Measurements from ENCODE around the gene ZC3H8. TPM values are rescaled to one million over a fixed set of nuclear protein-coding genes. Genes with fewer than 3 reads are reported as not detected.

ZC3H8 gene
- total RNA-seq, 2 donors from 2014 or later, result 5.2 to 7.2 TPM

GRCh38 chr2:112277596-112278220 is 22.9 kb upstream of the ZC3H8 start:
- no peaks in the 10 kb centered on the region for H3K9me3 ChIP-seq
- DNase-seq (ENCODE audit: low spot score), result no peak
- peak overlapping the region; percentile 4 to 100 for H3K27ac ChIP-seq
- H3K27me3 ChIP-seq, result no peaks in the 10 kb centered on the region
- no peaks in the 10 kb centered on the region for H3K36me3 ChIP-seq
- no peak overlapping the region for H3K4me3 ChIP-seq
- peaks cover 0 to 16% of the 10 kb centered on the region in 2 donors for H3K4me1 ChIP-seq
- TF ChIP-seq CTCF (IDR thresholded peaks at IDR 0.05), result no peak

GRCh38 chr2:112276954-112277353 is 22.1 kb upstream of the ZC3H8 start:
- H3K4me1 ChIP-seq, result peaks cover 0 to 16% of the 10 kb centered on the region in 2 donors
- no peaks in the 10 kb centered on the region for H3K36me3 ChIP-seq
- no peak for TF ChIP-seq CTCF (IDR thresholded peaks at IDR 0.05)
- H3K27me3 ChIP-seq, result no peaks in the 10 kb centered on the region
- no peak overlapping the region for H3K4me3 ChIP-seq
- no peaks in the 10 kb centered on the region for H3K9me3 ChIP-seq
- DNase-seq (ENCODE audit: low spot score), result no peak
- H3K27ac ChIP-seq, result peak overlapping the region; percentile 100

GRCh38 chr2:112275887-112276773 is 21.3 kb upstream of the ZC3H8 start:
- TF ChIP-seq CTCF (IDR thresholded peaks at IDR 0.05), result no peak
- peak overlapping the region; percentile 85 to 97 for H3K4me3 ChIP-seq
- H3K36me3 ChIP-seq, result no peaks in the 10 kb centered on the region
- no peaks in the 10 kb centered on the region for H3K27me3 ChIP-seq
- peak; percentile 89 for DNase-seq (ENCODE audit: low spot score)
- no peaks in the 10 kb centered on the region for H3K9me3 ChIP-seq
- peaks cover 0 to 16% of the 10 kb centered on the region in 2 donors for H3K4me1 ChIP-seq
- peak overlapping the region; percentile 100 for H3K27ac ChIP-seq

- peak in 1 of 2 donors; percentile 37 for TF ChIP-seq CTCF (IDR thresholded peaks at IDR 0.05)
- peak; percentile 99 for DNase-seq (ENCODE audit: low spot score)
- Histone ChIP-seq H3K27me3 (no peaks in the 10 kb centered on the region), H3K27ac (peak within 1 kb of the TSS; percentile 100), H3K4me3 (peak within 1 kb of the TSS; percentile 85 to 97), H3K9me3 (no peaks in the 10 kb centered on the region), H3K36me3 (no peaks in the 10 kb centered on the region), H3K4me1 (peaks cover 0 to 16% of the 10 kb centered on the region in 2 donors)
These were observed 20.6 kb upstream of the ZC3H8 start, which contains the start of gene ZC3H6 for GRCh38 chr2:112275311-112275886. ZC3H6 (plus strand) TSS chr2:112275597; CDS start chr2:112275995, 398 bp downstream.

GRCh38 chr2:112273349-112273748 is 18.5 kb upstream of the ZC3H8 start:
- no peak for TF ChIP-seq CTCF (IDR thresholded peaks at IDR 0.05)
- Histone ChIP-seq H3K9me3 (no peaks in the 10 kb centered on the region), H3K4me3 (no peak overlapping the region), H3K4me1 (peaks cover 0 to 16% of the 10 kb centered on the region in 2 donors), H3K36me3 (no peaks in the 10 kb centered on the region), H3K27me3 (no peaks in the 10 kb centered on the region), H3K27ac (no peak overlapping the region)
- no peak for DNase-seq (ENCODE audit: low spot score)
